HEK293 (cell line): ENCODE measurements around the gene OLFM2.
A peak's percentile ranks its signal among the peaks of the same experiment; 100 is the strongest.

ENCODE experiments used
- CTCF ChIA-PET: fragments of 350-600 bp; formaldehyde crosslinking; extraction: SDS; loops from one replicate; lab custom pipeline; 2021; ENCODE audit warnings: antibody characterized with exemption; lab: Yijun Ruan, JAX
- POLR2A ChIA-PET: fragments of 300-600 bp; formaldehyde crosslinking; extraction: SDS; loops from one replicate; lab custom pipeline; 2020; ENCODE audit warnings: antibody characterized with exemption, inconsistent platforms; lab: Yijun Ruan, JAX
- H3K27ac ChIP-seq: fragments of 200-500 bp; sonication (Bioruptor generic); 2 replicates; pipeline ENCODE4 v1.5.1; 2014; ENCODE audit warnings: low read depth, low read length, control low read depth, inconsistent platforms; ENCODE audit errors: extremely low read depth
- H3K36me3 ChIP-seq, 2 experiments: fragments of 200-500 bp in 1 of 2; sonication (Bioruptor generic) in 1 of 2; 1 replicate in 1 of 2; 2 replicates in 1 of 2; pipeline ENCODE4 v1.5.1; 2014 to 2017; ENCODE audit warnings: inconsistent platforms in 2 of 2, low read length in 2 of 2; ENCODE audit not compliant: control insufficient read depth in 2 of 2, insufficient read depth in 1 of 2
- H3K4me1 ChIP-seq: fragments of 200-500 bp; sonication (Bioruptor generic); 2 replicates; pipeline ENCODE4 v1.5.1; 2014; ENCODE audit warnings: mild to moderate bottlenecking, low read length, inconsistent platforms; ENCODE audit not compliant: control insufficient read depth, insufficient read depth
- H3K4me3 ChIP-seq: 2 replicates; pipeline ENCODE4 v1.5.1; 2011; ENCODE audit warnings: low read depth, mild to moderate bottlenecking, control low read depth, low read length, moderate library complexity
- H3K9me3 ChIP-seq: fragments of 200-500 bp; sonication (Bioruptor generic); 2 replicates; pipeline ENCODE4 v1.5.1; 2014; ENCODE audit warnings: low read depth, low read length, inconsistent platforms; ENCODE audit not compliant: control insufficient read depth, insufficient read depth
- MZF1 ChIP-seq: fragments of 450-650 bp; formaldehyde crosslinking; IDR thresholded peaks from 2 replicates; pipeline ENCODE4 v1.5.1; 2017; ENCODE audit warnings: missing biosample characterization, missing genetic modification characterization, borderline replicate concordance
- SCRT1 ChIP-seq: fragments of 450-650 bp; formaldehyde crosslinking; IDR thresholded peaks from 2 replicates; pipeline ENCODE4 v1.5.1; 2016; ENCODE audit warnings: missing biosample characterization, missing genetic modification characterization, borderline replicate concordance
- SP2 ChIP-seq: fragments of 450-650 bp; formaldehyde crosslinking; IDR thresholded peaks from 2 replicates; pipeline ENCODE4 v1.5.1; 2016; ENCODE audit warnings: missing biosample characterization, missing genetic modification characterization
- WT1 ChIP-seq: fragments of 450-650 bp; formaldehyde crosslinking; IDR thresholded peaks from 2 replicates; pipeline ENCODE4 v1.5.1; 2016; ENCODE audit warnings: missing biosample characterization, missing genetic modification characterization
- ZBTB49 ChIP-seq: fragments of 450-650 bp; formaldehyde crosslinking; IDR thresholded peaks from 2 replicates; pipeline ENCODE4 v1.5.1; 2016; ENCODE audit warnings: missing biosample characterization, missing genetic modification characterization, low read depth
- ZFP37 ChIP-seq: fragments of 450-650 bp; formaldehyde crosslinking; IDR thresholded peaks from 2 replicates; pipeline ENCODE4 v1.5.1; 2016; ENCODE audit warnings: missing biosample characterization, missing genetic modification characterization
- ZNF18 ChIP-seq: fragments of 450-650 bp; formaldehyde crosslinking; IDR thresholded peaks from 2 replicates; pipeline ENCODE4 v1.5.1; 2016; ENCODE audit warnings: missing biosample characterization, missing genetic modification characterization
- ZNF24 ChIP-seq: fragments of 450-650 bp; formaldehyde crosslinking; IDR thresholded peaks from 2 replicates; pipeline ENCODE4 v1.5.1; 2016; ENCODE audit warnings: missing biosample characterization, missing genetic modification characterization
- ZNF26 ChIP-seq: fragments of 450-650 bp; formaldehyde crosslinking; IDR thresholded peaks from 2 replicates; pipeline ENCODE4 v1.5.1; 2016; ENCODE audit warnings: missing biosample characterization, missing genetic modification characterization
- ZNF350 ChIP-seq: fragments of 450-650 bp; formaldehyde crosslinking; IDR thresholded peaks from 2 replicates; pipeline ENCODE4 v1.5.0; 2017; ENCODE audit warnings: missing biosample characterization, mild to moderate bottlenecking, missing genetic modification characterization
- ZNF362 ChIP-seq: fragments of 450-650 bp; formaldehyde crosslinking; IDR thresholded peaks from 2 replicates; pipeline ENCODE4 v1.5.1; 2016; ENCODE audit warnings: missing biosample characterization, missing genetic modification characterization
- ZNF488 ChIP-seq: fragments of 450-650 bp; formaldehyde crosslinking; IDR thresholded peaks from 2 replicates; pipeline ENCODE4 v1.5.1; 2016; ENCODE audit warnings: missing biosample characterization, missing genetic modification characterization
- ZNF544 ChIP-seq: fragments of 450-650 bp; formaldehyde crosslinking; IDR thresholded peaks from 2 replicates; pipeline ENCODE4 v1.5.0; 2017; ENCODE audit warnings: missing biosample characterization, missing genetic modification characterization
- ZNF549 ChIP-seq: fragments of 450-650 bp; IDR thresholded peaks from 2 replicates; pipeline ENCODE4 v1.5.1; 2018; ENCODE audit warnings: missing biosample characterization, missing genetic modification characterization, mild to moderate bottlenecking, inconsistent platforms, moderate library complexity
- ZNF555 ChIP-seq: fragments of 450-650 bp; formaldehyde crosslinking; conservative IDR thresholded peaks from 2 replicates; pipeline ENCODE4 v1.5.1; 2017; ENCODE audit warnings: missing biosample characterization, mild to moderate bottlenecking, missing genetic modification characterization, inconsistent platforms
- ZNF580 ChIP-seq: fragments of 450-650 bp; formaldehyde crosslinking; IDR thresholded peaks from 2 replicates; pipeline ENCODE4 v1.5.1; 2016; ENCODE audit warnings: missing biosample characterization, missing genetic modification characterization
- ZNF596 ChIP-seq: fragments of 450-650 bp; IDR thresholded peaks from 2 replicates; pipeline ENCODE4 v1.5.0; 2018; ENCODE audit warnings: missing biosample characterization, mild to moderate bottlenecking, missing genetic modification characterization, moderate library complexity
- ZNF692 ChIP-seq: fragments of 450-650 bp; formaldehyde crosslinking; IDR thresholded peaks from 2 replicates; pipeline ENCODE4 v1.5.1; 2016; ENCODE audit warnings: missing biosample characterization, missing genetic modification characterization
- ZNF707 ChIP-seq: fragments of 450-650 bp; formaldehyde crosslinking; IDR thresholded peaks from 2 replicates; pipeline ENCODE4 v1.5.1; 2016; ENCODE audit warnings: missing biosample characterization, missing genetic modification characterization
- ZSCAN5A ChIP-seq: fragments of 450-650 bp; formaldehyde crosslinking; IDR thresholded peaks from 2 replicates; pipeline ENCODE4 v1.5.1; 2016; ENCODE audit warnings: missing biosample characterization, missing genetic modification characterization

The OLFM2 gene

GRCh38 chr19:9818175-9818733, 118.1 kb downstream of the OLFM2 start (continued):
- TF ChIP-seq ZFP37 (tag by site-specific recombination) (0 out of 2 replicates have a peak, but pooled peaks have one; percentile 35), MZF1 (no peak), ZNF549 (tag by site-specific recombination) (no peak), ZNF544 (tag by site-specific recombination) (no peak), ZNF580 (tag by site-specific recombination) (no peak), ZNF707 (tag by site-specific recombination) (no peak)

GRCh38 chr19:9811139-9811538, 125.2 kb downstream of the OLFM2 start:
- TF ChIP-seq ZBTB49 (tag by site-specific recombination) (no peak), MZF1 (no peak), ZNF24 (no peak), ZNF362 (tag by site-specific recombination) (no peak), ZNF350 (tag by site-specific recombination) (no peak), WT1 (tag by site-specific recombination) (no peak), SCRT1 (no peak), ZNF555 (no peak), ZNF18 (tag by site-specific recombination) (no peak), ZNF549 (tag by site-specific recombination) (no peak), ZNF488 (tag by site-specific recombination) (no peak), SP2 (tag by site-specific recombination) (no peak), ZNF596 (tag by site-specific recombination) (no peak), ZNF26 (tag by site-specific recombination) (no peak), ZSCAN5A (tag by site-specific recombination) (no peak), ZNF707 (tag by site-specific recombination) (no peak), ZNF692 (no peak)
- POLR2A ChIA-PET, result no interaction called here

More at GRCh38 chr19:9811139-9811538, 125.2 kb downstream of the OLFM2 start:
- Histone ChIP-seq H3K36me3 (peaks cover 36 to 56% of the 10 kb centered on the region in 2 experiments; a peak in 2 of 3 replicates), H3K27ac (no peak overlapping the region), H3K9me3 (no peaks in the 10 kb centered on the region), H3K4me3 (no peak overlapping the region), H3K4me1 (no peaks in the 10 kb centered on the region)
- CTCF ChIA-PET, result interaction anchor here (0.6 kb wide), 2 partner anchors 27 to 661 kb away, joined by 4 to 5 read pairs; no protein-coding TSS in a partner anchor
